ENCODE data around the gene TMEM208.
A peak's percentile ranks its signal among the peaks of the same experiment; 100 is the strongest.

Gene TMEM208

DNA sequence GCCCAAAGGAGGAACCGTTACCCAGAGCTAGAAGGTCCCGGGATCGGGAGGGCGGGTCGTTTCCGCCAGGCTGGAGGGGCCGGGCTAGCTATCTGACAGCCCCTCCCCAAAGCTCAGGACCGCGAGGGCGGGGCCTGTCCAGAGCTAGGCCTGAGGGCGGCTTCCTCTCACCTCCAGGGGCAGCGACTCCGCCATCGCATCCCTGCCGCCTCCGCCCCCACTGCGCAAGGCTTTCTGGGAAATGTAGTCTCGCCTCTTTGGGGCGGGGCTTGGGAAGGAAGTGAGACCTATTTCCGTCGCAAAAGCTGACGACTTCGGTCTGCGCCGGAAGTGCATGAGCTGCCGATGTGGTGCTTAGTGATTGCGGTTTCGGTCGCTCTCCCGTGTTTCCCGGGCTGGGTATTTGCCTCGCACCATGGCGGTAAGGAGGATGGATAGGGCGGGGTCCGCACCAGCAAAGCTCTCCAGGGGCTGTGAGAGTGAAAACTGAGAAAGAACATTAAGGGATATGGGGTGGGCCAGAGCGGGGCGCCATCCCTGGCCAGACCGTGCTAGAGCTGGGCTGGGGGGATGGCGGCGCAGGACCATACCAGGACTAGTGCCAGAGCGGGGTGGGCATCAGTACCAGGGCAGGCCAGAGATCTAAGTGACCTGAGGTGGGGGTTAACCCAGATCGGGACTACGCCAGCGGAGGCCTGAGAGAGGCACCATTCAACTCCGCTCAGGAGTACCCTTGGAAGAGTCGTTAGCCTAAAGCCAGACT lies at the start of gene TMEM208:
TSS of gene TMEM208 (plus strand) at position 327 of the 763 bp plus-strand sequence. CDS start at position 416, 89 bp downstream.
- DNase-seq: peak; percentile 95

- DNase-seq: no peak
Measured at GRCh38 chr16:67177743-67178699, 48.9 kb upstream of the TMEM208 start.

- DNase-seq: no peak
Measured at GRCh38 chr16:67179421-67180080, 47.4 kb upstream of the TMEM208 start.

DNA sequence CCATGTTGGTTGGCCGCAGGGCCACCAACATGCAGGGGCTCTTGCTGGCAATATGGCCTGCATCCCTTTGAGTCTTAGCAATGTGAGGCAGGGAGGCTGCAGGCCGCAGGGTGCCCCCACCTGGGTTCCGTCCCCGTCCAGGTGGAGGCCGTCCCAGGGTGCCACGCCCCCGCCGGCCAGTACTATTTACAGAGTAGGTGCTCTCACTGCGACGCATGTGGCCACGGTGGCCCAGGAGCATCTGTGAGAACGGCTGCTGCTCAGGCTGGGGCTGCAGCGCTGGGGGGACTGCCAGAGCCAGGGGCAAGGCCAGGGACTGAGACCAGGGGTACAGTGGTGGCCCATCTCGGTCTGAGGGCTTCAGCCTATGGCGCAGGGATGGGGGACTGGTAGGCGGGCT lies 46.8 kb upstream of the TMEM208 start:
- no peak for DNase-seq

DNA sequence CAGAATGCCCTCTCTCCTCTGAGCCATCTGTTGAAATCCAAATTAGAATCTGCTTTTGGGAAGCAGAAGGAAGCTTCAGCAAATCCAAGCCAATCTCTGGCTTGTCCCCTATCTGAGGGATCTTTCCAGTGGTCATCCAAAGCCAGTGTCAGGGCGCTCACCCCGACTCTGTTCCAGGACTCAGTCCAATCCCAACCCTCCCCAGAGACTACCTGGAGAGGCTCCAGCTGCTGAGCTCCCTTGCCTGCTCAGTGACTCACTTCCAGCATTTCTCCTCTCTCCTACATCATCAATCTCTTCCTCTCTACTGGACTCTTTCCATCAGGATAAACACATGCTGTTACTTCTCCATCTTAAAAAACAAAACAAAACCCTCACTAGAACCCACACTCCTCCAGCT lies 45.6 kb upstream of the TMEM208 start:
- peak; percentile 82 for DNase-seq

DNA sequence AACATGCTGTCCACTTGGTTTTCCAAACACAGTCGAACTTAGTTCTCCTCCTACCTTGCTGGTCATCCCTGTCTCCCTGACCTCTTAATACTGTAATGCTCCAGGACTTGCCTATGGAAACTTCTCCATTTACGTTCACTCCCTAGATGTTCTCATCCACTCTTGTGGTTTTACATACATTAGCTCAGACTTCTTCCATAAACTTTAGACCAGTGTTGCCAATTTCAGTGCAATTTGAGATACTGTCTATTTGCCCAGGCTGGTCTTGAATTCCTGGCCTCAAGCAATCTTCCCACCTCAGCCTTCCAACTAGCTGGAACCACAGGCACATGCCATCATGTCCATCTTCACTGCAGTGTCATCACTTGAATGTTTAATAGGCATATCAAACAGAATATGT lies 44.6 kb upstream of the TMEM208 start:
- no peak for DNase-seq

- DNase-seq: no peak
Measured at GRCh38 chr16:67183284-67183626, 43.7 kb upstream of the TMEM208 start.

GRCh38 chr16:67183627-67184452 lies 43.1 kb upstream of the TMEM208 start, which contains the start of gene MATCAP1:
Gene MATCAP1 (minus strand): TSS chr16:67183963. CDS start chr16:67180610, 3,353 bp downstream.
- DNase-seq: peak; percentile 98

- DNase-seq: no peak
Measured at GRCh38 chr16:67184453-67184994, 42.4 kb upstream of the TMEM208 start.

DNA sequence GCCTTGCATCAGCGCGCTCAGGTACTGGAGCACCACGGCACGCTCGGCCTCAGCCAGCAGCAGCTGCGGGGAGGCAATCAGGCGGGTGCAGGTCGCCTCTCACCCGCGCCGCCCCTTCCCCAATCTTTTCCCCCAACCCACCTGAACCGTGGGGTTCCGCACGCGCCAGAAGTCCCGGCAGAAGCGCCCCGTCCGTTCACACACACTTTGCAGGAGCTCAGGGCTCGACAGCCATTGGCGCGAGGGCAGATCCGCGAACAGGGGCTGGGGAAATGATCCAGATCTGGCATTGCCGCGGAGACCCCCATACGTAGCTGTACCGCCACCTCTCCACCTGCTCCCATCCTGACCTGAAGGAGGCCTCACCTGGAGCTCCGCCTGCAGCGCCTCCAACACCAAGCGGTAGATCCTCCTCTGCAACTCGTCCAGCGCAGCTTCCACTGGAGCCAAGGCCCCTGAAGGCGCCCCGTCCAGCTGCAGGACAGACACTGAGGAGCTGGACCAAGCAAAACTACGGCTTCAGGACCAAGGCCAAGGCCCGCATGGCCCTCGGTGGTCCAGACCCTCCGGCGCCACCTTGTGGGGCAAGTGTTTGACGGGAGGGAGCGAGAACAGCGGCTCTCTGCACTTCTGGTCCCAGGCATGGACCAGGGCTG lies 41.8 kb upstream of the TMEM208 start:
- DNase-seq: peak; percentile 88

- no peak for DNase-seq
Measured at GRCh38 chr16:67185651-67186134, 41.2 kb upstream of the TMEM208 start.

DNA sequence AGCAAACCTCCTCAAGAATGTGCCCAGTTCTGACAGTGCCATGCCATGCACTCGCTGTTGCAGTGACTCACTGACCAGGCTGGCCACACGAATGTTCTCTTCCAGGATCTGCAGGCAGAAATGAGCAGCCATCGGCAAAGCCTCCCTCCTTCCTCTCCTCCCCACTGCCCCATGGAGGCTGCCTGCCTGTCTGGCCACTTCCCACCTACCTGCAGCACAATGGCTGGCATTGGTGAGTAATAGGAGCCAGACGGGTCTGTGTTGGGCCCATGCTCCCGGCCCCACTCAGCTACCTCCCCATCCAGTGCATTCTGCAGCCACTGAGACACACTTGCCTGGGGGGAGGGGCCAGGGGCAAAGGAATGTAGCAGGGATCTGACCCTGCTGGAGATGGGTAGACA lies 40.4 kb upstream of the TMEM208 start:
- no peak for DNase-seq

GRCh38 chr16:67187175-67187890 lies 39.6 kb upstream of the TMEM208 start:
- DNase-seq: no peak

- no peak for DNase-seq
Measured at GRCh38 chr16:67188323-67188722, 38.6 kb upstream of the TMEM208 start.

DNA sequence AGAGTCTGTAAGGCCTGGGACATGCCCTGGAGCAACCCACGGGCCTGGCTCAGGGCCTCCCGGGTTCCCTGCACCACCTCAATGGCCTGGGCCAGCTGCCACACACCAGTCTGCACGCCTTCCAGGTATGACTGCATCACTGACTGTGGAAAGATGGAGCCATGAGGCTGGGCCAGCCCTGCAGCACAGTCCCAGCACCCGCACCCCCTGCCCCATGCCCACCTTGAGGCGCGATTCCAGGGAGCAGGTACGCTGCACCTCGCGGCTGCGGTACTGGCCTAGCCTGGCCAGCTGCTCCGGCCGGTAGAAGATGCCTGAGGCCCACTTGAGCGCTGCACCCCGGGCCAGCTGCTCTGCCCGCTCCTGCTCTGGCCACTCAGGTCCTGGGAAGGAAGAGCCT lies 38.1 kb upstream of the TMEM208 start:
- DNase-seq: no peak

DNA sequence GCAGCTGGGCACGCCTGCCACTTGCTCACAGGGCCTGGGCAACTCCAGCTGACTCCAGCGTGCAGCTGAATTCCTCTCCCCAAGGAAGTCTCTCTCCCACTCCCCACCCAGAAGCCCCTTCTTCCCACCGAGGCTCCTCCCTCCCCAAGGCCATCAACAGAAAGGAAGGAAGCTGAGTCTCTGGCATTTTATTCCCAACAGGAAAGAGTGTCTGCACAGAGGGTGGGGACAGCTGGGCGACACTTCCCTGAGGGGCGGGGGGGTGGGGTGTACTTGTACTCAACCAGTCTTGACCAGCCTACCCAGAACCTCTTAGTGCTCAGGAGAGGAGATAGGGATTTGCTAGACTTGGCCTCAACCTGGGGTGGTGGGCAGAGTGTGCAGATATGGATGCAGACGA lies 36.9 kb upstream of the TMEM208 start, which contains the start of gene EXOC3L1:
TSS of gene EXOC3L1 (minus strand) at position 96 of the 400 bp plus-strand sequence. CDS start 460 bp downstream, outside the sequence.
- no peak for DNase-seq

DNA sequence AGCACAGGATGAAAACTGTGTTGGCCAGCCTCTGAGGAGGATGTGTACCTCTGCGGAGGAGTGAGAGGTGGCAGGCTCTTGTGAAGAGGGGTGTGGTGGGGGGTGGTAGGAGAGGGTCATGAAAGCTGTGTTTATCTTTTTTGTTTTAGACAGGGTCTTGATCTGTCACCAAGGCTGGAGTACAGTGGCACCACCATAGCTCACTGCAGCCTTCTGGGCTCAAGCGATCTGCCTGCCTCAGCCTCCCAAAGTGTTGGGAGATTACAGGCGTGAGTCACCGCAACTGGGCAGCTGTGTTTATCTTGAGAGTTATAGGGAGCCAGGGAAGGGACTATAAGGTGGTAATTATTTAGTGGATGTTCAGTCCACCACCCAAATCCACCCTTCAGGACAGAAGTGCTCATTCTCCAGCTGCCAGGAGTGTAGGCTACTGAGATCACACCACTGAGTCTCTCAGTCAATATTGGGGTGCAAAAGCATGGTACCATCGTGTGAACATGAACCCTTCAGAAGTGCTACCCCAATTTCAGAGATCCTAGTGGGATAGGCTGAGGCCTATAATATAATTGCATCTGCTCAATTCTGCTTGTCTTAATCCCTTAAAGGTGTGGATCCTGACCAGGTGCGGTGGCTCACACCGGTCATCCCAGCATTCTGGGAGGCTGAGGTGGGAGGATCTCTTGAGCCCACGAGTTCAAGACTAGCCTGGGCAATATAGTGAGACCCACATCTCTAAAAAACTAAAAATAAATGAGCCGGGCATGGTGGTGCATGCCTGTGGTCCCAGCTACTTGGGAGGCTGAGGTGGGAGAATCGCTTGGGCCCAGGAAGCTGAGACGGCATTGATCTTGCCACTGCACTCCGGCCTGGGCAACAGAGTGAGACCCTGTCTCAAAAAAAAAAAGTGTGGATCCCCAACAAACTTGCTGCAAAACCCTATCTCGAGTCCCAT lies 36.2 kb upstream of the TMEM208 start:
- DNase-seq: peak; percentile 54

GRCh38 chr16:67191411-67191994 lies 35.4 kb upstream of the TMEM208 start:
- no peak for DNase-seq
